ENCODE data around the gene AMPD2. TPM values are rescaled to one million over a fixed set of nuclear protein-coding genes. Genes with fewer than 3 reads are reported as not detected.

AMPD2 gene
- polyA plus RNA-seq, 1 donor, result 50.3 TPM

- DNase-seq, result no peak
Measured at GRCh38 chr1:109630081-109630897, 10.7 kb downstream of the AMPD2 start.

GRCh38 chr1:109630898-109631512 is 11.4 kb downstream of the AMPD2 start:
- DNase-seq, result no peak

GRCh38 chr1:109631513-109632505 is 12.2 kb downstream of the AMPD2 start:
- DNase-seq, result no peak

- no peak for DNase-seq
Measured at GRCh38 chr1:109632671-109633346, 13.2 kb downstream of the AMPD2 start.

DNA sequence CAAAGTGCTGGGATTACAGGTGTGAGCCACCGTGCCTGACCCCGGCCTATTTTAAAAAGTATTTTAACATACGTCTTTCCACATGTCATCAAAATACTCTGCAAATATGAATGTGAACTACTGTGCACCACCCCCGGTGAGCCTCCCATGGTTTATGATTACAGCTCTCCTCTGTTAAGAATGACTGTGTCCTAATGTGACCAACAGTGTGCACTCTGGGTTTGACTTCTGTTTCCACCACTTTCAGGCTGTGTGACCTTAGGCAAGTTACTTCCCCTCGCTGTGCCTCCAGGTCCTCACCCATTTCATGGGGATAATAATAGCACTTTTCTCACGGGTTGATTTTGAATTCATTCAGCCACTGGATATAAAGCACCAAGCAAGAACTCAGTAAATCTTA is 14.7 kb downstream of the AMPD2 start:
- DNase-seq, result no peak

DNA sequence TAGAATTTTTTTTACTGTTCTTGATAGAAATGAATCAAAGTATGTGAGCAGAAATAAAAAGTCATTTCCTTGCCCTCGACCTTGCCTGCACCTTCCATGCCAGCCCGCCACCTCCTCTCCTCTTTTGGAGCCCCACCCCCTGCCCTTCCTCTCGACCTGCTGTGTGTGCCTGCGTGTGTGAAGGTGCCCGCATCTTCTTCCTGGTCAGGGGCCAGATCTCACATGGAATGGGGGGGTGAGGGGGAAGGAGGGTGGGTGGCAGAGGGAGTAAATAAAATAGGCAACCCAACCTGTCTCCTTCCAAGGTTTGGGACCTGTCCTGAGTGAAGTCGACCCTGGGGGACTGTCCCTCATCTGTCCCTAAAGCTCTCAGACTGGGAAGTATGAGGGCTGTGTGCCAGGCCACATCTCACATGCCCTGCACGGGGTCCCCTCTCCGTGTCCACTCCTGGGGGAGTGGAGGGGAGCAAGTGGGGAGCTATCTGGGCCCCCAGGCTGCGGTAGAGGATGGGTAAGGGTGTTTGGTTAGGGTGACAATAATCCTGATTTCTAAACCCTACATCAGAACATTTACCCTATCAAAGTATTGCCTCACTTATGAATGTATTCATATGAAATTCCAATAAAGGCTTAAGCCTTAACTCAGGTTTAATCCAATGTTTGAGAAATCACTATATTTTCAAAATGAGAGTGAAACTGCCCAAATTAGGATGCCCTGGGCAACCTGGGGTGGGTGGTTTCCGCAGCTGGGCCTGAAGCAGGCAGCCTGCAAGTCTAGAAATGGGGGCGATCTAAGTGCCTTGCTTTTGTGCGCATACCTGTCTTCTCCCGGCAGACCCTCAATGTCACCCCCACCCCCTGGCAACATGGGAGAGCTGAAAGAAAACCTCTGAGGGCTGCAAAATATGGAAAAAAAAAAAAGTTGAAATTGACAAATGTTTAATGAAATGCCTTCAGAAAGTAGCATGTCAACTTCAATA is 15.4 kb downstream of the AMPD2 start:
- no peak for DNase-seq

DNA sequence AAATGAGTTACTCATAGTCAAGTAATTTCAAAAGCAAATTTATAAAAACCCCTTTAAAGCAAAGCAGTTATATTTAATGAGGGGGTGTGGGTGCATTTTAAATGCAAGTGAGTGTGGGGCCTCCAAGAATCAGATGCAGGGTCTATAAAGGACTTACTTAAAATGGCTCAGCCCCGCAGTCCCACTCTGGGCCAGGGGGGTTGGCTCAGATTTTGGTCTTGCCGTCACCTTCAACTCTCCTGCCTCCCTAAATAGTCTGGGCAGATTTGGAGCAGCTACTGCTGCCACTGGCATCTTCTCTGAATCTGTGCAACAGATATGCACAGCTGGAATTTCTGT is 16.2 kb downstream of the AMPD2 start:
- no peak for DNase-seq

DNA sequence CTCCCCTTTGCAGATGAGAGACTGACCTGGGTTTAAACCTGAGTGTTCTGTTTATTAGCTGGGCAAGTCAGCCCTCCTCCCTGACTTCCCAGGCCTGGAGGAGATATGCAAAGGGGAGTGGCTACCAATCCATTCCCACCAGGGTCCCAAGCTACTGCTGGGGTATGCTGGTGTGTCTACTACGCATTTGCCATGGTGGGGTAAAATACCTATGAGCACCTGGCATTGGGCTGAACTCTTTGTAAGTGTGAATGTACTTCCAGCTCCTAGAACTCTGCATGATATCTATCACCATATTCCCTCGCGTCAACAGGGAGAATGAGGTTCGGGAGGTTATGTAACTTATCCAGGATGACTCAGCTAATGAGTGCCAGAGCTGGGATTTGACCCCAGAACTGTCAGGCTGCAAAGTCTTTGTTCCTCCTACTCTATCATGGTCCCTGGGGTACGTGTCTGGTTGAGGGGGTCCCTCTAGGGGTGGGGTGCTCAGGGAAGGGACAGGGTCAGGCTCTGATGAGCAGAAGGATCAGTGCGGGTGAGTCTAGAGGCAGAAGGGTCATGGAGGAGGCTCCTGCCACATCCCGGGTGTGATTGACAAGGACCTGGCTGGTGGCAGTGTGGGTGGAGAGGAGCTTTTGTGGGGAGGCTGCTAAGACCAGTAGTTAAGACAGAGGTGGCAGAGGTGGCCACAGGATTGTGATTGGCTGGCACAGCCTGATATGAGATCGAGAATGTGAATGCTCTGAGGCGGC is 16.7 kb downstream of the AMPD2 start:
- DNase-seq, result no peak

DNA sequence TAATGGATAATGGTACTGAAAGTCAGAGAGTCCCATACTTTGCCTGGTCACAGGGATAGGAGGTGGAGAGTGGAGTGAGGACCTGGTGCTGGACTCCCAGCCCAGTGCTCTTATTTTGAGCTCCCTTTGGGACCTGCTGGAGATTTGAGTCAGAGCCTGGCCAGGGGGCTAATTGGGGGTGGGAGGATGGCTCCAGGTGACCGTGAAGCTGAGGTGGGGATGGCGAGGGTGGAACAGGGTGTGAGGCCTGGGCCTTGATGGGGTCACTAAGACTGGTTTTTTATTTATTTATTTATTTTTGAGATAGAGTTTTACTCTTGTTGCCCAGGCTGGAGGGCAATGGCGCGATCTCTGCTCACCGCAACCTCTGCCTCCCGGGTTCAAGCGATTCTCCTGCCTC is 17.8 kb downstream of the AMPD2 start:
- no peak for DNase-seq

DNA sequence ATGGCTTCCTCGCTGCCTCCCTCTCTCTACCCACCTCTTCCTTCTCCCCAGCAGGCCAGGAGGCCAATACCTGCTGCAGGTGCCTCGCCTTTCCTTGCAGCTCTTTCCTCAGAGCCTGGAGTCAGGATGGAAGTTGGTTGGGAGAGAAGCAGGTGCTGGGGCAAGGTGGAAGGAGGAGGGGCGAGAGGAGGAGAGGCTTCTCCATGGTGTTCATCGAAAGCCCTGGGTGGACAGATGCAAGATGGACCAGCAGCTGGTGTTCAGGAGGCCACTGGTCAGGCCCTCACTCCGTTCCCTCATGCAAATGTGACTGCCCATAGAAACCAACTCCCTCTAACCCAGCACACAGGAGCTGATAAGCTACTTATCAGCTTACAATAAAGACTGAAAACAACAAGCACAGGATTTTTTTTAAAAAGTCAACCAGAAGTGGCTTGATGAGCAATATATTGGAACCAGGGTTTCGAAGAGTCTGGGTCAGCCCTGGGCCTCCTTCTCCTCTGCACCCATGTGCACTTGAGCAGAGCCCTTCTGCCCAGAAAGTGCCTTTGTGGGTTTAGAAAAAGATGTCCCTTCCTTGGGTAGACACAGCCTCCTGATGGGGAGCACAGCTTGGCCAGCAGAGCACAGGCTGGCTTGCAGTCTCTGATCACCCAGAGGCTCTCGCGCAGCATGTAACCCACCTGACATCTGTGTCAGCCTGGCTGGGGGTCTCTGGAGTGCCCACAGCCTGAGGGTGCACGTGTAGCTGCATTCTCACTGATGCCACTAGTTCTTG is 19.6 kb downstream of the AMPD2 start:
- no peak for DNase-seq

GRCh38 chr1:109639841-109640184 is 20.2 kb downstream of the AMPD2 start:
- no peak for DNase-seq

- DNase-seq, result no peak
Measured at GRCh38 chr1:109640285-109640865, 20.7 kb downstream of the AMPD2 start.

DNA sequence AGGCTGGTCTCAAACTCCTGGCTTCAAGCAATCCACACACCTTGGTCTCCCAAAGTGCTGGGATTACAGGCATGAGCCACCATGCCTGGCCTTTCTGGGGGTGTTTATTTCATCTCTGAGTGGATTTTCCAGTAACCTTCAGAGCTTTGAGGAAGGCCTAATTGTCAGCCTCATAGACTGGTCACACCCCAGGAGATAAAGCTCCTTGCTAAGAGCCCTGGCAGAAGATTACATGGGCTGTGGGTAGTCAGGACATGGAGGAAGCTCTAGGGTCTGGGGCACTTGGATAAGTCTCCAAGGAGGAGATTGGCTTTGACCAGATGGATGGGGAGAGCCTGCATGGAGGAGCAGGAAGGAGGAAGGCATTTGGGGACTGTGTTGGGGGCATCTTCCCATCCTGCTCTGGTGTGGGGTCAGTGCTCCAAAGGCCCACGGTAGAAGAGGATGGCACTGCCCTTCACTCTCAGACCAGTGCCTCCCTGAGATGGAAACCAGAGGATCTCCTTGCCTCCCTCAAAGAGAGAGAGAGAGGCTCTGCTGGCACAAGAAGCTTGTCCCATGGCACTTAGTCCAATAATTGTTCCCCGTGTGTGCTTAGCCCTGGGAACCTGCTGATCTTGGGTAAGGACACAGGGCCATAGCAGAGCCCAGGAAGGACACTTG is 21.6 kb downstream of the AMPD2 start:
- no peak for DNase-seq

DNA sequence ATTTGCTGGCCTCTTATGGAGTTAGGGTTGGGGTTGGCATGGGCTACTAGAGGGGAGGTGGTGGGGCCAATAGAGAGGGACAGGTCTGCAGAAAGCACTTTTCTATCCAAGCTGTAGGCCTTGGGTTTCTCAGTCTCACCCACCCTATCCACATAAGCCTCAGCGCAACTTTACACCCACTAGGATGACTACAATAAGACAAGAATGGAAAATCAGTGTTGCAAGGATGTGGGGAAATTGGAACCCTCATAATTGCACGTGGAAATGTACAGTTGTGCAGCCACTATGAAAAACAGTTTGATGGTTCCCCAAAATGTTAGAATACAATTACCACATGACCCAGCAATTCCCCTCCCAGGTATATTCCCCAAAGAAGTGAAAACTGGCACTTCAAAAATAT is 22.2 kb downstream of the AMPD2 start:
- no peak for DNase-seq

DNA sequence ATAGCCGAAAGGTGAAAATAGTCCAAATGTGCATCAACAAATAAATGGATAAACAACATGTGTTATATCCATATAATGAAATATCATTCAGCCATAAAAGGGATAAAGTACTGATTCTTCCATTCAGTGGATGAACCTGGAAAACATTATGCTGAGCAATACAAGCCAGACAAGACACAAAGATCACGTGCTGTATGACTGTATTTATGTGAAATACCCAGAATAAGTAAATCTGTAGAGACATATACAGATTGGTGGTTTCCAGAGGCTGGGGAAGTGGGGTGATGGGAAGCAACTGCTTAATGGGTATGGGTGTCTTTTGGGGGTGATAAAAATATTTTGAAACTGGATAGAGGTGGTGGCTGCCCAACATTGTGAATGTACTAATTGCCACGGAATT is 23.0 kb downstream of the AMPD2 start:
- no peak for DNase-seq

- DNase-seq, result peak; percentile 73
Measured at GRCh38 chr1:109643385-109644230, 24.0 kb downstream of the AMPD2 start.

GRCh38 chr1:109644670-109645069 is 25.0 kb downstream of the AMPD2 start:
- no peak for DNase-seq
